C4-2B (cell line): Measurements from ENCODE around the gene ATP8B2.
"Not testable (repeated sequence)": the region's sequence is repeated elsewhere in the genome, so short reads cannot be mapped to it uniquely, and the experiment has no call there.

Experiments
- H3K27ac ChIP-seq: fragments of 450-650 bp; 2 replicates; pipeline ENCODE4 v1.5.1; 2017
- CTCF ChIP-seq: fragments of 450-650 bp; conservative IDR thresholded peaks from 2 replicates; pipeline ENCODE4 v1.5.1; 2017; ENCODE audit warnings: mild to moderate bottlenecking
- ZFX ChIP-seq: fragments of 450-650 bp; IDR thresholded peaks from 2 replicates; pipeline ENCODE4 v1.6.1; 2017

ATP8B2 gene

GRCh38 chr1:154335025-154335714 lies 9.8 kb downstream of the ATP8B2 start:
- TF ChIP-seq CTCF (peak; percentile 92), ZFX (no peak)
- H3K27ac ChIP-seq = peak overlapping the region; percentile 71

GRCh38 chr1:154337253-154337894 lies 12.0 kb downstream of the ATP8B2 start:
- H3K27ac ChIP-seq = peak overlapping the region; percentile 88

GRCh38 chr1:154338875-154339274 lies 13.6 kb downstream of the ATP8B2 start:
- TF ChIP-seq ZFX (no peak), CTCF (no peak)
- no peak overlapping the region; the same call in 1 of the 2 replicates for H3K27ac ChIP-seq

More at GRCh38 chr1:154337253-154337894, 12.0 kb downstream of the ATP8B2 start:
- TF ChIP-seq CTCF (no peak), ZFX (no peak)

GRCh38 chr1:154341366-154341765 lies 16.0 kb downstream of the ATP8B2 start:
- not testable (repeated sequence) for H3K27ac ChIP-seq

- TF ChIP-seq ZFX = no peak
- TF ChIP-seq CTCF = no peak
- H3K27ac ChIP-seq = no peak overlapping the region
Observed at GRCh38 chr1:154342132-154342531, 16.8 kb downstream of the ATP8B2 start.

GRCh38 chr1:154342836-154343472 lies 17.6 kb downstream of the ATP8B2 start:
- H3K27ac ChIP-seq = no peak overlapping the region
- no peak for TF ChIP-seq ZFX
- TF ChIP-seq CTCF = no peak

- TF ChIP-seq CTCF (peak; percentile 92), ZFX (no peak)
- no peak overlapping the region for H3K27ac ChIP-seq
Observed at GRCh38 chr1:154344977-154345837, 19.9 kb downstream of the ATP8B2 start.
